ENCODE data around the gene PPP1R12B.

DNA sequence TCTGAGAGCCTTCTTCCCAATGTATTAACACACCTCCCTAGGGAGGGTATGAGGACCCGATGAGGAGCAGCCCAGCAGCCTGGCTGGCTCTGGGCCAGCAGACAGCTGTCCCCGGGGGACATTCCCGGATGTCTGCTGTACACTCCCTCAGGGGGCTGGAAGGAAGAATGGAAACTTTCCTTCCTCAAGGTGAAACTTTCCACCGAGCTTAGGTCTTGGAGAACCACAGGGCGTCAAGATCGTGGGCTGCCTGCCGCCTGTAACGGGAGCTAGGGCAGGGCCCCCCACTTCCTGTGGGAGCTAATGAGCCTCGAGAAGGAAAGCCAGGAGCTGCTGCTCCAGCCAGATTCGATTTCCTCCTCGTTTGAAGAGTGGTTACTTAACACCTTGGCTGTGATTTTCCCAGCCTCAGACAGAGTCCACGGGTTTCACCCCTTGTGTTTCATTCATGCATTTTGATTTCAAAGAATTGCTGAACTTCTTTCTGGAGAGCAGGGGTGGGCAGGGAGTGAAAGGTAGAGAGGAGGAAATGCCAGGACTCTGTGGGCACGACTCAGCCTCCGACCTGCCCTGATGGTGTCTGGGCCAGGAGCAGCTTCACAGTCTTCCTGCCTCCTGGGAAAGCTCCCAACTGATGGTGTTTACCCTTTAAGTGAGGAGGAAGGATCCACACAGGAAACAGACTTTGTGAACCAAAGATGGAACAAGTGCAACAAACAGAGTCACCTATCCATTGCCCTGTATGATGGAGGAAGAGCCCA is 36.4 kb upstream of the PPP1R12B start:
- TF ChIP-seq, protein P1, sequence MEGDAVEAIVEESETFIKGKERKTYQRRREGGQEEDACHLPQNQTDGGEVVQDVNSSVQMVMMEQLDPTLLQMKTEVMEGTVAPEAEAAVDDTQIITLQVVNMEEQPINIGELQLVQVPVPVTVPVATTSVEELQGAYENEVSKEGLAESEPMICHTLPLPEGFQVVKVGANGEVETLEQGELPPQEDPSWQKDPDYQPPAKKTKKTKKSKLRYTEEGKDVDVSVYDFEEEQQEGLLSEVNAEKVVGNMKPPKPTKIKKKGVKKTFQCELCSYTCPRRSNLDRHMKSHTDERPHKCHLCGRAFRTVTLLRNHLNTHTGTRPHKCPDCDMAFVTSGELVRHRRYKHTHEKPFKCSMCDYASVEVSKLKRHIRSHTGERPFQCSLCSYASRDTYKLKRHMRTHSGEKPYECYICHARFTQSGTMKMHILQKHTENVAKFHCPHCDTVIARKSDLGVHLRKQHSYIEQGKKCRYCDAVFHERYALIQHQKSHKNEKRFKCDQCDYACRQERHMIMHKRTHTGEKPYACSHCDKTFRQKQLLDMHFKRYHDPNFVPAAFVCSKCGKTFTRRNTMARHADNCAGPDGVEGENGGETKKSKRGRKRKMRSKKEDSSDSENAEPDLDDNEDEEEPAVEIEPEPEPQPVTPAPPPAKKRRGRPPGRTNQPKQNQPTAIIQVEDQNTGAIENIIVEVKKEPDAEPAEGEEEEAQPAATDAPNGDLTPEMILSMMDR (IDR thresholded peaks at IDR 0.05; ENCODE audit: poor library complexity), result no peak
- TF ChIP-seq EZH2 (IDR thresholded peaks at IDR 0.05; ENCODE audit: borderline replicate concordance), result no peak
